ENCODE results near the gene ZNF526.

The ZNF526 gene

DNA sequence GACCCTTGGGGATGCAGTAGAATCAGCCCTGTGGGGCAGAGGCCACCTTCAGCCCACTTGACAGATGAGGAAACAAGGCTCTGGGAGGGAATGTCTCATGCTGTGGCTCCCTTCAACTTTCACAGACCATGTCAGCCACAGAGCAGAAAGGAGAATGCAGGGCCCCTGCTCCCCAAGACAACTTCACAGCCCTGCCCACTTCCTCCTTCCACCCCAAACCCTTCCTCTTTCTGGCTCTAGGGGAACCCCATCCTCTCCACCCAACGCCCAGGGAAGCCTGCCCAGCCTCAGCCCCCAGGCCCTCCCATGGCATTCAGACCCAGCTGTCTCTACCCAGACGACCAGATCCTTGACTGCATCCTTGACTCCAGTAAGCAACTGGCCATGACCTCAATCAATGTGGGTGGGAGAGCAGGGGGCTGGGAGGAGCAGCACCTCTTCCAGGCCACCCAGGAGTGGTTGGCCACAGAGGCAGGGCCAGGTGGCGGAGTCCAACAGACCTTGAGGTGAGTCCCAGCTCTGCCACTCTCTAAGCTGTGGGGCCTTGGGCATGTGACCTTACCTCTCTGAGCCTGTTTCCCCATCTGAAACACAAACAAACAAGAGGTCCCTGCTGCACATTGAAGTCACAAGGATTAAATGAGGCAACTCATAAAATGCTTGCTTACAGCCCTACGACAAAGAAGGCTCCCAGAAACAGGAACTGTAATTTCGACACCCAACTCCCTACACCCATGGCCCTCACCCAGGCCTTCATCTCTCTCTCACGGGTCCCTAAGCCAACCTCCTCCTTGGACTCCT, 18.4 kb upstream of the ZNF526 start:
- Histone ChIP-seq H3K27ac (ENCODE audit: extremely low read depth, low read depth, low read length) (peak overlapping the region; percentile 2; the same call in 1 of the 2 replicates), H3K4me3 (ENCODE audit: low read depth, low read length) (no peak overlapping the region), H3K9me3 (ENCODE audit: control insufficient read depth, insufficient read depth, low read depth, low read length) (no peaks in the 10 kb centered on the region), H3K4me1 (ENCODE audit: control insufficient read depth, insufficient read depth, low read length) (no peaks in the 10 kb centered on the region), H3K36me3 (ENCODE audit: control insufficient read depth in 2 of 2, insufficient read depth in 1 of 2, low read length in 2 of 2) (peaks cover 69 to 94% of the 10 kb centered on the region in 2 experiments)
- CTCF ChIA-PET: interaction anchor here (1.1 kb wide), 1 partner anchor 17 kb away, joined by 3 read pairs; no protein-coding TSS in a partner anchor
- POLR2A ChIA-PET: interaction anchor here (0.5 to 1.2 kb wide), 2 partner anchors 14 to 195 kb away, joined by 3 to 5 read pairs; no protein-coding TSS in a partner anchor
- TF ChIP-seq ZSCAN16 (tag by site-specific recombination; IDR thresholded peaks at IDR 0.05) (no peak), ZNF18 (tag by site-specific recombination; IDR thresholded peaks at IDR 0.05) (no peak), HIC1 (tag by site-specific recombination; IDR thresholded peaks at IDR 0.05) (no peak), ZNF664 (tag by site-specific recombination; IDR thresholded peaks at IDR 0.05) (peak; percentile 53; the same call in 1 of the 2 replicates), EGR2 (tag by site-specific recombination; IDR thresholded peaks at IDR 0.05; ENCODE audit: low read depth) (0 out of 2 replicates have a peak, but pooled peaks have one; percentile 5)
- TF ChIP-seq, protein P1, sequence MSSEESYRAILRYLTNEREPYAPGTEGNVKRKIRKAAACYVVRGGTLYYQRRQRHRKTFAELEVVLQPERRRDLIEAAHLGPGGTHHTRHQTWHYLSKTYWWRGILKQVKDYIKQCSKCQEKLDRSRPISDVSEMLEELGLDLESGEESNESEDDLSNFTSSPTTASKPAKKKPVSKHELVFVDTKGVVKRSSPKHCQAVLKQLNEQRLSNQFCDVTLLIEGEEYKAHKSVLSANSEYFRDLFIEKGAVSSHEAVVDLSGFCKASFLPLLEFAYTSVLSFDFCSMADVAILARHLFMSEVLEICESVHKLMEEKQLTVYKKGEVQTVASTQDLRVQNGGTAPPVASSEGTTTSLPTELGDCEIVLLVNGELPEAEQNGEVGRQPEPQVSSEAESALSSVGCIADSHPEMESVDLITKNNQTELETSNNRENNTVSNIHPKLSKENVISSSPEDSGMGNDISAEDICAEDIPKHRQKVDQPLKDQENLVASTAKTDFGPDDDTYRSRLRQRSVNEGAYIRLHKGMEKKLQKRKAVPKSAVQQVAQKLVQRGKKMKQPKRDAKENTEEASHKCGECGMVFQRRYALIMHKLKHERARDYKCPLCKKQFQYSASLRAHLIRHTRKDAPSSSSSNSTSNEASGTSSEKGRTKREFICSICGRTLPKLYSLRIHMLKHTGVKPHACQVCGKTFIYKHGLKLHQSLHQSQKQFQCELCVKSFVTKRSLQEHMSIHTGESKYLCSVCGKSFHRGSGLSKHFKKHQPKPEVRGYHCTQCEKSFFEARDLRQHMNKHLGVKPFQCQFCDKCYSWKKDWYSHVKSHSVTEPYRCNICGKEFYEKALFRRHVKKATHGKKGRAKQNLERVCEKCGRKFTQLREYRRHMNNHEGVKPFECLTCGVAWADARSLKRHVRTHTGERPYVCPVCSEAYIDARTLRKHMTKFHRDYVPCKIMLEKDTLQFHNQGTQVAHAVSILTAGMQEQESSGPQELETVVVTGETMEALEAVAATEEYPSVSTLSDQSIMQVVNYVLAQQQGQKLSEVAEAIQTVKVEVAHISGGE (tag by site-specific recombination; conservative IDR thresholded peaks at IDR 0.05; ENCODE audit: low read depth): no peak

- CTCF ChIA-PET: interaction anchor here (1.1 to 1.3 kb wide), 2 partner anchors 18 to 94 kb away, joined by 3 to 4 read pairs; no protein-coding TSS in a partner anchor
- POLR2A ChIA-PET: interaction anchor here (0.5 to 1.2 kb wide), 2 partner anchors 15 to 195 kb away, joined by 3 to 5 read pairs; no protein-coding TSS in a partner anchor
Observed at GRCh38 chr19:42202290-42202880, 17.7 kb upstream of the ZNF526 start.

More at GRCh38 chr19:42202290-42202880, 17.7 kb upstream of the ZNF526 start:
- H3K27ac ChIP-seq (ENCODE audit: extremely low read depth, low read depth, low read length): peak overlapping the region; percentile 2; the same call in 1 of the 2 replicates
- no peak overlapping the region for H3K4me3 ChIP-seq (ENCODE audit: low read depth, low read length)
- TF ChIP-seq ZNF837 (tag by site-specific recombination; IDR thresholded peaks at IDR 0.05) (no peak), ZNF513 (tag by site-specific recombination; IDR thresholded peaks at IDR 0.05) (no peak), ZNF707 (tag by site-specific recombination; IDR thresholded peaks at IDR 0.05) (no peak), ZNF473 (tag by site-specific recombination; IDR thresholded peaks at IDR 0.05) (no peak), ZFP3 (tag by site-specific recombination; IDR thresholded peaks at IDR 0.05; ENCODE audit: low read depth) (no peak), FEZF1 (tag by site-specific recombination; IDR thresholded peaks at IDR 0.05) (no peak), ZNF600 (tag by site-specific recombination; IDR thresholded peaks at IDR 0.05) (no peak)
- TF ChIP-seq, protein P2, sequence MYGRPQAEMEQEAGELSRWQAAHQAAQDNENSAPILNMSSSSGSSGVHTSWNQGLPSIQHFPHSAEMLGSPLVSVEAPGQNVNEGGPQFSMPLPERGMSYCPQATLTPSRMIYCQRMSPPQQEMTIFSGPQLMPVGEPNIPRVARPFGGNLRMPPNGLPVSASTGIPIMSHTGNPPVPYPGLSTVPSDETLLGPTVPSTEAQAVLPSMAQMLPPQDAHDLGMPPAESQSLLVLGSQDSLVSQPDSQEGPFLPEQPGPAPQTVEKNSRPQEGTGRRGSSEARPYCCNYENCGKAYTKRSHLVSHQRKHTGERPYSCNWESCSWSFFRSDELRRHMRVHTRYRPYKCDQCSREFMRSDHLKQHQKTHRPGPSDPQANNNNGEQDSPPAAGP (tag by site-specific recombination; IDR thresholded peaks at IDR 0.05): no peak
- TF ChIP-seq, protein P3, sequence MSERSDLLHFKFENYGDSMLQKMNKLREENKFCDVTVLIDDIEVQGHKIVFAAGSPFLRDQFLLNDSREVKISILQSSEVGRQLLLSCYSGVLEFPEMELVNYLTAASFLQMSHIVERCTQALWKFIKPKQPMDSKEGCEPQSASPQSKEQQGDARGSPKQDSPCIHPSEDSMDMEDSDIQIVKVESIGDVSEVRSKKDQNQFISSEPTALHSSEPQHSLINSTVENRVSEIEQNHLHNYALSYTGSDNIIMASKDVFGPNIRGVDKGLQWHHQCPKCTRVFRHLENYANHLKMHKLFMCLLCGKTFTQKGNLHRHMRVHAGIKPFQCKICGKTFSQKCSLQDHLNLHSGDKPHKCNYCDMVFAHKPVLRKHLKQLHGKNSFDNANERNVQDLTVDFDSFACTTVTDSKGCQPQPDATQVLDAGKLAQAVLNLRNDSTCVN (tag by site-specific recombination; optimal IDR thresholded peaks at IDR 0.05): no peak
- TF ChIP-seq, protein P4, sequence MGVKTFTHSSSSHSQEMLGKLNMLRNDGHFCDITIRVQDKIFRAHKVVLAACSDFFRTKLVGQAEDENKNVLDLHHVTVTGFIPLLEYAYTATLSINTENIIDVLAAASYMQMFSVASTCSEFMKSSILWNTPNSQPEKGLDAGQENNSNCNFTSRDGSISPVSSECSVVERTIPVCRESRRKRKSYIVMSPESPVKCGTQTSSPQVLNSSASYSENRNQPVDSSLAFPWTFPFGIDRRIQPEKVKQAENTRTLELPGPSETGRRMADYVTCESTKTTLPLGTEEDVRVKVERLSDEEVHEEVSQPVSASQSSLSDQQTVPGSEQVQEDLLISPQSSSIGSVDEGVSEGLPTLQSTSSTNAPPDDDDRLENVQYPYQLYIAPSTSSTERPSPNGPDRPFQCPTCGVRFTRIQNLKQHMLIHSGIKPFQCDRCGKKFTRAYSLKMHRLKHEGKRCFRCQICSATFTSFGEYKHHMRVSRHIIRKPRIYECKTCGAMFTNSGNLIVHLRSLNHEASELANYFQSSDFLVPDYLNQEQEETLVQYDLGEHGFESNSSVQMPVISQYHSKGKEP (tag by site-specific recombination; IDR thresholded peaks at IDR 0.05): no peak
- H3K9me3 ChIP-seq (ENCODE audit: control insufficient read depth, insufficient read depth, low read depth, low read length): no peaks in the 10 kb centered on the region
- no peaks in the 10 kb centered on the region for H3K4me1 ChIP-seq (ENCODE audit: control insufficient read depth, insufficient read depth, low read length)
- H3K36me3 ChIP-seq (ENCODE audit: control insufficient read depth in 2 of 2, insufficient read depth in 1 of 2, low read length in 2 of 2): peaks cover 76 to 94% of the 10 kb centered on the region in 2 experiments

All from HEK293 (cell line).